K562 (cell line): ENCODE measurements around the gene UTP11. TPM values are rescaled to one million over a fixed set of nuclear protein-coding genes. Genes with fewer than 3 reads are reported as not detected.
"Not testable (repeated sequence)": the region's sequence is repeated elsewhere in the genome, so short reads cannot be mapped to it uniquely, and the experiment has no call there.

Experiments
- ATAC-seq: fragments of 200-7000 bp; cut with Tn5 transposase; 3 replicates; pipeline ENCODE4 v1.9.1; 2020; ENCODE audit warnings: moderate library complexity
- BruUV-seq: library from RNA; stranded (reverse); fragments of 400-500 nt; replicated peaks from 2 replicates; lab custom pipeline; 2021; lab: Mats Ljungman, UMichigan
- CTCF ChIA-PET: fragments of 300-600 bp; formaldehyde crosslinking; extraction: SDS; loops from one replicate; lab custom pipeline; 2021; ENCODE audit warnings: low intra/inter-chr PET ratio; lab: Yijun Ruan, JAX
- POLR2A ChIA-PET: fragments of 300-600, 350-650 bp; sonication (Branson Sonifier 250); formaldehyde crosslinking; extraction: SDS; loops from one replicate; lab custom pipeline; 2021; ENCODE audit warnings: antibody characterized with exemption, inconsistent platforms; lab: Yijun Ruan, JAX
- DNase-seq, 4 experiments: peaks; one replicate each; pipeline versions ENCODE4 v3.0.0 to v3.0.0-alpha.2; 2011 to 2018; ENCODE audit warnings: low spot score in 3 of 4, mixed read lengths in 3 of 4; ENCODE audit errors: extremely low read depth in 1 of 4
- FAIRE-seq: peaks from 2 replicates; lab custom pipeline; 2011; peaks lifted over from hg19 to GRCh38; lab: Jason Lieb, UNC
- H2AFZ ChIP-seq: 2 replicates; pipeline ENCODE4 v1.6.0; 2011; ENCODE audit warnings: low read depth, low read length, control low read depth, inconsistent platforms
- H3K27ac ChIP-seq: fragments of 200-600 bp; 3 replicates; pipeline ENCODE4 v1.8.0; 2011; ENCODE audit warnings: low read depth, mild to moderate bottlenecking, control low read depth, inconsistent platforms, low read length, moderate library complexity, mixed read lengths; ENCODE audit errors: extremely low read depth
- H3K27me3 ChIP-seq, 2 experiments: fragments of 300-600 bp in 1 of 2; 2 replicates in 1 of 2; 3 replicates in 1 of 2; pipeline versions ENCODE4 v1.6.0 to v1.8.0; 2011; ENCODE audit warnings: inconsistent platforms in 2 of 2, low read length in 2 of 2, mild to moderate bottlenecking in 1 of 2, mixed read lengths in 1 of 2, moderate library complexity in 1 of 2; ENCODE audit not compliant: control insufficient read depth in 2 of 2, insufficient read depth in 2 of 2
- H3K36me3 ChIP-seq: fragments of 300-600 bp; 3 replicates; pipeline ENCODE4 v1.8.0; 2011; ENCODE audit warnings: mild to moderate bottlenecking, low read length, inconsistent platforms; ENCODE audit not compliant: control insufficient read depth, insufficient read depth
- H3K4me1 ChIP-seq, 2 experiments: fragments of 200-600 bp in 1 of 2; replicated peaks in 1 of 2; 2 replicates in 1 of 2; 3 replicates in 1 of 2; pipeline versions ENCODE4 v1.5.1 to v1.8.0; 2011; ENCODE audit warnings: inconsistent platforms in 2 of 2, low read length in 2 of 2, mild to moderate bottlenecking in 1 of 2, mixed read lengths in 1 of 2, moderate library complexity in 1 of 2; ENCODE audit not compliant: control insufficient read depth in 2 of 2, insufficient read depth in 2 of 2
- H3K4me2 ChIP-seq: 2 replicates; pipeline ENCODE4 v1.6.1; 2011; ENCODE audit warnings: low read length, control low read depth, inconsistent platforms, mixed read lengths; ENCODE audit not compliant: insufficient read depth
- H3K4me3 ChIP-seq: fragments of 200-600 bp; sonication (generic), shearing (Covaris generic); 2 replicates; pipeline ENCODE4 v1.5.1; 2016; ENCODE audit warnings: control low read depth, inconsistent platforms
- H3K79me2 ChIP-seq: fragments of 200-600 bp; 3 replicates; pipeline ENCODE4 v1.8.0; 2011; ENCODE audit warnings: low read length, inconsistent platforms; ENCODE audit not compliant: control insufficient read depth, insufficient read depth
- H3K9ac ChIP-seq, 2 experiments: 2 replicates each; pipeline versions ENCODE4 v1.6.0 to v1.6.1; 2011; ENCODE audit warnings: low read depth in 2 of 2, low read length in 2 of 2, control low read depth in 1 of 2, inconsistent platforms in 1 of 2, mild to moderate bottlenecking in 1 of 2, mixed read lengths in 1 of 2; ENCODE audit not compliant: insufficient read depth in 1 of 2
- H3K9me1 ChIP-seq: one replicate; pipeline ENCODE4 v1.6.0; 2011; ENCODE audit warnings: inconsistent platforms, mild to moderate bottlenecking, low read length, moderate library complexity; ENCODE audit not compliant: control insufficient read depth, insufficient read depth
- H3K9me3 ChIP-seq: replicated peaks from 2 replicates; pipeline ENCODE4 v1.5.1; 2011; ENCODE audit warnings: low read depth, low read length, inconsistent platforms; ENCODE audit not compliant: control insufficient read depth, insufficient read depth
- H4K20me1 ChIP-seq: replicated peaks from 2 replicates; pipeline ENCODE4 v1.6.1; 2011; ENCODE audit warnings: low read length, inconsistent platforms, mixed read lengths; ENCODE audit not compliant: control insufficient read depth, insufficient read depth
- CBX8 ChIP-seq: fragments of 200-600 bp; sonication (generic); IDR thresholded peaks from 2 replicates; pipeline ENCODE4 v1.6.1; 2012; ENCODE audit warnings: borderline replicate concordance, mixed run types, low read depth, mild to moderate bottlenecking, moderate library complexity, mixed read lengths, low read length, control low read depth, inconsistent platforms; ENCODE audit not compliant: poor library complexity, severe bottlenecking; ENCODE audit errors: extremely low read depth
- EHMT2 ChIP-seq: fragments of 450-650 bp; IDR thresholded peaks from 2 replicates; pipeline ENCODE4 v1.6.1; 2018; ENCODE audit warnings: antibody characterized with exemption
- ELF4 ChIP-seq: fragments of 450-650 bp; formaldehyde crosslinking; IDR thresholded peaks from 2 replicates; pipeline ENCODE4 v1.4.0; 2022; ENCODE audit warnings: missing genetic modification characterization
- GMEB1 ChIP-seq: fragments of 250-450 bp; sonication (Bioruptor Pico); IDR thresholded peaks from 2 replicates; pipeline ENCODE4 v1.4.0; 2020; ENCODE audit warnings: mild to moderate bottlenecking
- JUN ChIP-seq, 2 experiments: sonication (generic) in 1 of 2; formaldehyde crosslinking in 1 of 2; IDR thresholded peaks; 2 replicates each; pipeline versions ENCODE4 v1.6.1 to v1.8.0; 2012 to 2022; ENCODE audit warnings: borderline replicate concordance in 2 of 2, mild to moderate bottlenecking in 2 of 2, improper control_type of control experiment in 1 of 2, low read depth in 1 of 2, low read length in 1 of 2, missing genetic modification reagents in 1 of 2
- NFRKB ChIP-seq: fragments of 450-650 bp; IDR thresholded peaks from 2 replicates; pipeline ENCODE4 v1.6.1; 2016; ENCODE audit warnings: low read depth
- POLR2G ChIP-seq: fragments of 200-400 bp; formaldehyde crosslinking; IDR thresholded peaks from 2 replicates; pipeline ENCODE4 v1.6.1; 2017; ENCODE audit warnings: low read depth, mild to moderate bottlenecking, antibody characterized with exemption, low read length, moderate library complexity
- RBBP5 ChIP-seq: fragments of 200-600 bp; sonication (generic); IDR thresholded peaks from 2 replicates; pipeline ENCODE4 v1.6.1; 2012; ENCODE audit warnings: borderline replicate concordance, mild to moderate bottlenecking, low read length, control low read depth, inconsistent platforms; ENCODE audit not compliant: insufficient read depth, poor library complexity, severe bottlenecking
- WGBS: fragments of 100-300 bp; shearing (Covaris generic); methylation state at CpG from one replicate; pipeline ENCODE4 v1.1.6; 2016; ENCODE audit warnings: low coverage, mixed read lengths; ENCODE audit not compliant: insufficient coverage; ENCODE audit errors: missing lambda C conversion rate; 5-methylcytosine and 5-hydroxymethylcytosine counted together
- in situ Hi-C: fragments of 300-500 bp; cut with MboI; formaldehyde crosslinking; loops from 4 replicates; pipeline ENCODE4 v1.15.0; 2018; ENCODE audit warnings: inconsistent platforms, mixed read lengths
- intact Hi-C: fragments of 100-400 bp; cut with micrococcal nuclease; formaldehyde crosslinking; loops from 2 replicates; pipeline ENCODE4 v1.14.2; 2022
- polyA plus RNA-seq, 8 experiments: library from polyadenylated mRNA; depleted of rRNA in 4 of 8; stranded (reverse) in 5 of 8; unstranded in 3 of 8; fragments of >200 nt; fragmentation: Nextera tagmentation in 2 of 8; fragmentation: Illumina TruSeq in 1 of 8; extraction: Ambion mirVana in 2 of 8; extraction: Trizol in 1 of 8; gene quantifications; 2 replicates each; pipeline versions ENCODE4 v1.2.1 to v1.2.3, GENCODE V29; 2011 to 2014; ENCODE audit warnings: inconsistent platforms in 1 of 8, missing spikeins in 1 of 8
- total RNA-seq, 7 experiments: library from RNA; depleted of rRNA in 6 of 7; stranded (reverse); fragments of >200 nt in 6 of 7; fragmentation: Illumina TruSeq in 2 of 7; extraction: Trizol in 2 of 7; gene quantifications; 2 replicates each; pipeline versions ENCODE4 v1.2.1 to v1.2.3, GENCODE V29; 2011 to 2021; ENCODE audit warnings: low replicate concordance in 1 of 7

Gene UTP11
- total and polyA plus RNA-seq, 9 of the 15 experiments (the other 6 are each of a cell fraction or from before 2014, with no cell fraction given), result 91.1 to 378 (median 221) TPM

DNA sequence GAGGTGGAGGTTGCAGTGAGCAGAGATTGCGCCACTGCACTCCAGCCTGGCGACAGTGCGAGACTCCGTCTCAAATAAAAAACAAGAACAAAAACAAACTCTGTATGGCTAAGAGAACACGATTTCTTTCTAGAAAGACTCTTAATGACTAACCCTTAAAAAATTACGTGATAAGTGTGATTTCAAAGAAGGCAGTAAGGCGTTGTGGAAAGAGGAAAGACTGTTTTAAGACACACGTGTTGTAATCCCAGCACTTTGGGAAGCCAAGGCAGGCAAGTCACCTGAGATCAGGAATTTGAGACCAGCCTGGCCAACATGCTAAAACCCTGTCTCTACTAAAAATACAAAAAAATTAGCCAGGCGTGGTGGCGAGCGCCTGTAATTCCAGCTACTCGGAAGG, 48.4 kb upstream of the UTP11 start:
- H3K4me1 ChIP-seq, H2AFZ ChIP-seq, H3K27me3 ChIP-seq, FAIRE-seq, DNase-seq, H3K9me1 ChIP-seq, H4K20me1 ChIP-seq, CTCF ChIA-PET, H3K9me3 ChIP-seq, BruUV-seq, H3K27ac ChIP-seq, intact Hi-C loops, H3K79me2 ChIP-seq, ATAC-seq, in situ Hi-C loops, H3K4me3 ChIP-seq, H3K4me2 ChIP-seq, H3K9ac ChIP-seq: not testable (repeated sequence)
- 90% methylated on average over 12 of the region's 12 CpGs for WGBS
- H3K36me3 ChIP-seq, result peaks cover 83% of the 10 kb centered on the region
- POLR2A ChIA-PET, result interaction anchor here (1.1 kb wide), 1 partner anchor 8 kb away, joined by 4 read pairs; no protein-coding TSS in a partner anchor

- no peak for ATAC-seq
- no peak for TF ChIP-seq CBX8
- no peak for TF ChIP-seq NFRKB
- no peak for TF ChIP-seq RBBP5
- no peak for TF ChIP-seq JUN (IDR thresholded peaks at IDR 0.05; ENCODE audit: borderline replicate concordance, low read depth, low read length)
- TF ChIP-seq JUN (CRISPR knock-in tag; IDR thresholded peaks at IDR 0.05; ENCODE audit: borderline replicate concordance), result no peak
- TF ChIP-seq EHMT2, result no peak
- no peak for TF ChIP-seq POLR2G
- no peak for TF ChIP-seq ELF4 (CRISPR knock-in tag)
- TF ChIP-seq GMEB1, result no peak
These were observed 47.2 kb upstream of the UTP11 start for GRCh38 chr1:37965301-37965700.

More at GRCh38 chr1:37965301-37965700, 47.2 kb upstream of the UTP11 start:
- ChIA-PET POLR2A (interaction anchor here (1.8 kb wide), 1 partner anchor 10 kb away, joined by 8 read pairs; no protein-coding TSS in a partner anchor), CTCF (interaction anchor here (0.6 kb wide), 1 partner anchor 100 kb away, joined by 3 read pairs; no protein-coding TSS in a partner anchor)
- H3K79me2 ChIP-seq, result no peaks in the 10 kb centered on the region
- H3K4me3 ChIP-seq, result no peak overlapping the region
- H3K9me3 ChIP-seq, result no peaks in the 10 kb centered on the region
- H3K9ac ChIP-seq, result no peak overlapping the region
- no TSS peak for BruUV-seq
- 100% methylated on average over 4 of the region's 4 CpGs for WGBS
- no peaks in the 10 kb centered on the region for H4K20me1 ChIP-seq
- intact Hi-C loops (no loop called here), in situ Hi-C loops (no loop called here)
- H3K9me1 ChIP-seq, result no peaks in the 10 kb centered on the region
- no peaks in the 10 kb centered on the region for H3K27me3 ChIP-seq
- no peak for FAIRE-seq
- no peak overlapping the region for H3K4me2 ChIP-seq
- peaks cover 82% of the 10 kb centered on the region for H3K36me3 ChIP-seq
- H3K27ac ChIP-seq, result no peak overlapping the region
- H3K4me1 ChIP-seq, result no peaks in the 10 kb centered on the region
- no peak for DNase-seq
- no peak overlapping the region for H2AFZ ChIP-seq
